ENCODE results near the gene NCOA7.

- TF ChIP-seq ZBTB33 (IDR thresholded peaks at IDR 0.05; ENCODE audit: extremely low read depth, insufficient replicate concordance, low read length) (no peak), CTCF (IDR thresholded peaks at IDR 0.05 in 2 of 3, conservative IDR thresholded peaks at IDR 0.05 in 1 of 3; ENCODE audit: borderline replicate concordance in 1 of 3, insufficient read depth in 1 of 3, low read depth in 2 of 3, low read length in 2 of 3) (no peak), CEBPB (IDR thresholded peaks at IDR 0.05; ENCODE audit: low read depth) (no peak), EZH2phosphoT487 (IDR thresholded peaks at IDR 0.05; ENCODE audit: borderline replicate concordance) (no peak)
These were observed 128.9 kb downstream of the NCOA7 start for GRCh38 chr6:125919618-125920017.
